Fibroblast of lung (primary cell): ENCODE results near the gene C2CD4B. TPM values are rescaled to one million over a fixed set of nuclear protein-coding genes. Genes with fewer than 3 reads are reported as not detected.

Source experiments
- polyA plus RNA-seq, 2 donors: library from polyadenylated mRNA; depleted of rRNA in 1 of 2; stranded (reverse) in 1 of 2; unstranded in 1 of 2; fragments of >200 nt; gene quantifications; 2 replicates each; pipeline ENCODE4 v1.2.1, GENCODE V29; 2011 to 2012; ENCODE audit warnings: missing spikeins in 1 of 2
- total RNA-seq: library from RNA; depleted of rRNA; stranded (reverse); fragments of >200 nt; gene quantifications from 2 replicates; pipeline ENCODE4 v1.2.1, GENCODE V29; 2014

Gene C2CD4B
- total and polyA plus RNA-seq, 2 donors (not counting 1 experiment from before 2014, with no cell fraction given): not detected

Other genes starting within 250 kb of the C2CD4B start
- 77.3 and 82.7 TPM in 2 replicates for gene VPS13C, start 104.8 kb downstream of the C2CD4B start, total RNA-seq
- 15.3 and 19.6 TPM in 2 replicates for gene VPS13C, start 104.8 kb downstream of the C2CD4B start, polyA plus RNA-seq
- gene C2CD4A, start 98.3 kb downstream of the C2CD4B start, total RNA-seq: not detected in 2 replicates
- not detected in 2 replicates for gene C2CD4A, start 98.3 kb downstream of the C2CD4B start, polyA plus RNA-seq
- gene TLN2, start 225.3 kb upstream of the C2CD4B start, total RNA-seq: 28.8 and 51.2 TPM in 2 replicates
- 4.6 and 16.3 TPM in 2 replicates for gene TLN2, start 225.3 kb upstream of the C2CD4B start, polyA plus RNA-seq